ENCODE results near the gene HOXA4. TPM values are rescaled to one million over a fixed set of nuclear protein-coding genes. Genes with fewer than 3 reads are reported as not detected.
A peak's percentile ranks its signal among the peaks of the same experiment; 100 is the strongest.

Gene HOXA4
- 0.22 and 0.79 TPM in 2 replicates for total RNA-seq

GRCh38 chr7:27130540-27131389 is at the start of gene HOXA4:
Gene HOXA4, minus strand, starts transcription at chr7:27130757. Its CDS starts 24 bp downstream, at chr7:27130733.
- DNase-seq (ENCODE audit: low read depth in 2 of 2), result peak; percentile 95 to 96

GRCh38 chr7:27179503-27180430 is 49.2 kb upstream of the HOXA4 start:
- peak; percentile 67 to 73 for DNase-seq (ENCODE audit: low read depth in 2 of 2)

GRCh38 chr7:27179030-27179429 is 48.5 kb upstream of the HOXA4 start:
- no peak for DNase-seq (ENCODE audit: low read depth in 2 of 2)

GRCh38 chr7:27178366-27178765 is 47.8 kb upstream of the HOXA4 start:
- no peak for DNase-seq (ENCODE audit: low read depth in 2 of 2)

- no peak for DNase-seq (ENCODE audit: low read depth in 2 of 2)
Measured at GRCh38 chr7:27177795-27178320, 47.3 kb upstream of the HOXA4 start.

GRCh38 chr7:27176962-27177794 is 46.6 kb upstream of the HOXA4 start:
- DNase-seq (ENCODE audit: low read depth in 2 of 2), result no peak

GRCh38 chr7:27176524-27176845 is 45.9 kb upstream of the HOXA4 start:
- no peak for DNase-seq (ENCODE audit: low read depth in 2 of 2)

- no peak for DNase-seq (ENCODE audit: low read depth in 2 of 2)
Measured at GRCh38 chr7:27175626-27176523, 45.3 kb upstream of the HOXA4 start.

- no peak for DNase-seq (ENCODE audit: low read depth in 2 of 2)
Measured at GRCh38 chr7:27174874-27175625, 44.5 kb upstream of the HOXA4 start.

- DNase-seq (ENCODE audit: low read depth in 2 of 2), result no peak
Measured at GRCh38 chr7:27173956-27174873, 43.7 kb upstream of the HOXA4 start, which contains the start of gene HOXA10. Gene HOXA10, minus strand, starts transcription at chr7:27174320. Its CDS starts 14 bp downstream, at chr7:27174306.

GRCh38 chr7:27173511-27173955 is 43.0 kb upstream of the HOXA4 start:
- no peak for DNase-seq (ENCODE audit: low read depth in 2 of 2)

GRCh38 chr7:27172823-27173510 is 42.4 kb upstream of the HOXA4 start:
- peak in 1 of 2 donors; percentile 57 for DNase-seq (ENCODE audit: low read depth in 2 of 2)

GRCh38 chr7:27172315-27172774 is 41.8 kb upstream of the HOXA4 start:
- no peak for DNase-seq (ENCODE audit: low read depth in 2 of 2)

- no peak for DNase-seq (ENCODE audit: low read depth in 2 of 2)
Measured at GRCh38 chr7:27171637-27172314, 41.2 kb upstream of the HOXA4 start.

GRCh38 chr7:27171325-27171636 is 40.7 kb upstream of the HOXA4 start:
- no peak for DNase-seq (ENCODE audit: low read depth in 2 of 2)

- DNase-seq (ENCODE audit: low read depth in 2 of 2), result no peak
Measured at GRCh38 chr7:27170426-27171324, 40.1 kb upstream of the HOXA4 start.
